GM19452 (cell line): ENCODE results near the gene SH3BP4.

ENCODE experiments used
- ATAC-seq: cut with Tn5 transposase; IDR thresholded peaks from one replicate; pipeline ENCODE4 v1.9.1; 2021; ENCODE audit not compliant: unreplicated experiment

Gene SH3BP4

GRCh38 chr2:234951664-234952269 is at the start of gene SH3BP4:
Gene SH3BP4, plus strand, starts transcription at chr2:234952017. Its CDS starts 82,986 bp downstream, at chr2:235035003.
- no peak for ATAC-seq

DNA sequence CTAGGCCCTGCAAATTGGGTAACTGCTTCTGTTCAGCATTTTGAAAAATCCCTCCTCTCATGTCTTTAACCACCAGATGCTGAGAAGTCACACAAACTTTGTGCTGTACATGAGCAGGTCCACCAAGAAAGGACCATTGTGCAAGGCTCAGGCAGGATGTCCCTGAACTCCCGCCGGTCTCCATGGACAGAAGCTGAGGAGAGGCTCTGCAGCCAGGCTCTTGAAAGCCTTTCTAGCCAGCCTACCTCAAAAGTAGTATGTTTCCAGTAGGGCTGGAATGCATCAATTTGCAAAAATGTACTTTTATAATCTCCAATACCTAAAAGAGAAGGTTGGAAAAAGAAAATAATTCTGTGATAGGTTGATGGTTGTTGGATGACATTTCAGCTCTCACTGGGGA is 47.0 kb upstream of the SH3BP4 start:
- no peak for ATAC-seq

GRCh38 chr2:234905547-234906265 is 46.1 kb upstream of the SH3BP4 start:
- no peak for ATAC-seq

DNA sequence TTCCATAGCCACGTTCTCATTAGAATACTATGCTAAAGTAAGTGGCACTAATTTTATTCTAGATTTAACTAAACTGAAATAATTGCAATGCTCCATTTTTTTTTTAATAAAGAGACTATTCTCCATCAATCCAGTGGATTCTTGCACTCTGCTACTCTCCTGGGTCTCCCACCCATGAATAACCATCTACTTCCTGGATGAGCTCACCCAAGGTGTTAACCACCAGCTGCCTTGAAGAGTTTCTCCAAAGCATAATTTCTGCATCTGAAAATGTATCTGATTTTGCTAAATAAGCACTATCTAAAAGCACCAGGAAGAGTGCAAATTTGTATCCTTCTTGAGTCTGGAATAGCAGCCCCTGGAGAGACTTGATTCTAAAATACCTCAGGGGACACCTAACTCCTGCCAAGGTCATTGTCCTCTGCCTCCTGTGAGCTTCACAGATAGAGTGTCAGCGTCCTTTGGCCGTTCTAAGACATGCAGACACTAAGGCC is 41.6 kb upstream of the SH3BP4 start:
- no peak for ATAC-seq

GRCh38 chr2:234911271-234911670 is 40.5 kb upstream of the SH3BP4 start:
- ATAC-seq, result no peak

DNA sequence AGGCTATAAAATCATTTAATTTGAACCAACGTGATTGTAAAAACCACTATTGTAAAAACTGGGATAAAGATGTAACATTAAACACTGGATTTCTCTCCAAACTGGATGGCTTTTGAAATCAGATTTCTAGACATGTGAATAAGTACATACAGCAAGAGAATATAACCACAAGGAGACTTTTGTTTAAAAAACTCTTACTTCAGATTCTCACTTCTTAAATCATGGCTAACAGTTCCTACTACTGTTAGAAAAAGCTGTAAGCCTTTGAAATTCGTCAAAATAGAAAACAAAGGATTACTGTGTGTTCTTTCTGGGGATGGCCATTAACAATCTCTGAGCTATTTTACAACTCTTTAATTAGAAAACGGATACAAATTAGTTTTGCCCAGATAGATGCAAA is 39.4 kb upstream of the SH3BP4 start:
- no peak for ATAC-seq

DNA sequence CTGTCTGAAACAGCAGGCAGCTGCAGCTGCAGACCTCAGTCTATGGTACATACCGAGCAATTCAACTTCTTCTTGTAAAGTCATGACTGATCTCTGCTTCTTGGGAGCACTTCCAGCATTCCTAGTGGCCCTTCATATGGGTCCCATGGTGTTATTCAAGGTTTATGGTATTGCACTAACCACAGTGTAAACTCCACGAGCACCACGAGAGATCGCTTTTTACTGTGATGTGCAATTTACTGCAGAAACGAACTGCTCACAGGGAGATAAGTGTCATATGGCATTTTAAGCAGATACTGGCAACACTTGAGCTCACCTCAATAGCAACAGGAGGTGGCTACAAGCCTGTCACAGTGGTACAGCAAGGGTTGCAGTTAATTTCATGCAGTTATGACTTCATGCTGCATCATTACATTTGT is 38.6 kb upstream of the SH3BP4 start:
- no peak for ATAC-seq

- no peak for ATAC-seq
Measured at GRCh38 chr2:234914371-234915154, 37.3 kb upstream of the SH3BP4 start.

- no peak for ATAC-seq
Measured at GRCh38 chr2:234916674-234917073, 35.1 kb upstream of the SH3BP4 start.

GRCh38 chr2:234917211-234917975 is 34.4 kb upstream of the SH3BP4 start:
- no peak for ATAC-seq

DNA sequence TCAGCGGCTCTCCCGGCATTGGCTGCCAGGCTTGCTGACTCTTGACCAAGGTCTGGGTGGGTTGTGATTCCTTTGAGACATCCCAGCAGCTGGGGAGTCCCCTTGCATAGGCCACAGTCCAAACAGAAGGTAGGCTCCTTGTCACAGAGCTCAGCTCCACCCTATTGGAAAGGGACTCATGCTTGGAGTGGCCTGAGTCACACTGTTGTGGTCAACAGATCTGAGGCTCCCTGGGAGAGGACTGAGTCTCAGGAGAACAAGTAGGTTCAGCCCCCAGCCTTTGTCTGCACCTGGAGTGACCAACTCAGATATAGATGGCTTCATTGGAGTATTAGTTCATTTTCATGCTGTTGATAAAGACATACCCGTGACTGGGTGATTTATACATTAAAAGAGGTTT is 32.1 kb upstream of the SH3BP4 start:
- ATAC-seq, result no peak

GRCh38 chr2:234920836-234921235 is 31.0 kb upstream of the SH3BP4 start:
- no peak for ATAC-seq

DNA sequence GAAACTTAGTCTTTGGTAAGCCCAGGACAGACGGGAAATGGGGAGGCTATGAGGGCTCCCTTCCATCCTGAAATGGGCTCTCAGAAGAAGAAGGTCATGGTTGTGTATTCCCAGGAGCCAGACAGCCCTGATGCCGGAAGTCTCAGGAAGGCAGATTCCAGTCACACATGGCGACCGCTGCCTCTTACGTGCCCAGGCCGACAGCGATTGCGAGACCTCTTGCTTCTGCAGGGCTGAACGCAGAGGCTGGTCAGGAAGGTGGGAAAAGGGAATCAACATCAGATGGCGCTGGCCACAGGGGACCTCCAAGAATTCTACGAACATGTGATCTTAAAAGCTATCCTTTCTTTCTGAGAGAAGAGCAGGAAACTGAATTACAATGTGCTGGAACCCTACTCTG is 22.8 kb upstream of the SH3BP4 start:
- ATAC-seq, result no peak

DNA sequence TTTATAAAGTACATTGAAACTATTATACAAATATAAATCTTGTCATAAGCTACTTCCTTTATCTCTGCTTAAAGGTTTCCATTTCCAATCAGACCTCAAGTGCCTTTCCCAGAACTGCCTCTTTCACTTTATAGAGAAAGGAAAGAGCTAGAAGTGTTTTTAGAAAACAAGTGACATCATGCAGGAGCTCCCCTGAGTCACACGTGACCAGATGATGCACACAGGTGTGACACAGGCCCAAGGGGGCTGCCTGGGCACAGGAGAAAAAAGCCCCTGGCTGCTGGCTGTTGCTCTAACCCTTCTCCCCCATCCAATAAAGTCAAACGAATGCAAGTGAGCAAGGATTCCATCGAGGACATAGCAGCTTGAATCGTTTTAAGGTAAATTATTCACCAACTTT is 21.4 kb upstream of the SH3BP4 start:
- ATAC-seq, result no peak

DNA sequence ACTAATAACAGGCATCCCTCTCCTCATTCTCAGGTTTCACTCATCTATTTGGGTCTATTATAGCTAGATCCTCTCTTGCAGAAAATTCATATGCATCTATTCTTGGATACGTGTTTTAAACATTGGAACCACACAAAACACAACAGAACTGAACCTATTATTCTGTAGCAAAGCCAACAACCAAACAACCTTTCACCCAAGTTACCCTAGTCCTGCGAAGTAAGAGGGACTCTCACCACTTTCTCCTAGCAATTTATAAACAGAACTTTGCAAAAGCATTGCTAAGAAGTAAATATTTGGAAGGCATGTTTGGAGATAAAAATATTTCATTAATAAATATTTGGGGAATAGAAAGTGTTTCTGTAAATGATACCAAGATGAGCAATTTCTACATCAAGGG is 20.4 kb upstream of the SH3BP4 start:
- no peak for ATAC-seq

GRCh38 chr2:234932591-234933168 is 19.1 kb upstream of the SH3BP4 start:
- no peak for ATAC-seq

GRCh38 chr2:234935311-234935710 is 16.5 kb upstream of the SH3BP4 start:
- ATAC-seq, result no peak

DNA sequence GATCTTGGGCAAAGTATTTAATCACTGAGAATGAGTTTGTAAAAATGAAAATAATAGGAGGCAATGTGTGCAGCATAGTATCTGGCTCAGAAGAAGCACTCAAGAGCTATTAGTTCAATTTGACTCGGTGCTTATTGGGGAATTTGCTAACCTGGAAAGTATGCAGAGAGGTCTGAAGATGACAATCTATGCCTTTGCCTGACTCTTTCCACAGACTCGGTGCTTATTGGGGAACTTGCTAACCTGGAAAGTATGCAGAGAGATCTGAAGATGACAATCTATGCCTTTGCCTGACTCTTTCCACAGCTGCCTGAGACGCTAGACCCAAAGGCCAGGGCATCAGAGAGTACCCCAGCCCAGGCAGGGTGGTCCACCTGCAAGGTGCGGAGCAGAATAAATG is 12.2 kb upstream of the SH3BP4 start:
- ATAC-seq, result no peak

DNA sequence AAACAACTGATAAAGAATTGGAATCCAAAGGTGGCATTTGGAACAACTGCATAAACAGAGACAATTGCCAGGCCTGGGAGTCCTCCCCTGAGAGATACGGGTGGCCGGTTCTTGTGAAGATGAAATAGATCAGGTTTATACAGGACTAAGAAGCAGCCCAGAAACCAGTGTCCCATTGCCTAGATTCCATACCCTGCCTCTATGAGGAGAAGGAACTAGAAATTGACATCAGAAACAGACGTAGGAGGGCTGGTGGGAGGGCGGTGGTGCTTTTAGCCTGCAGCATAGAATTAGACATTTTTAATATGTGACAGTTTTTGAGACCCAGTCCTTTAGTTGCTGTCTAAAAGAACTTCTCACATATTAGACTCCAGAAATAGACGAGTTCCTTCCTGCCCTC is 11.8 kb upstream of the SH3BP4 start:
- ATAC-seq, result no peak

DNA sequence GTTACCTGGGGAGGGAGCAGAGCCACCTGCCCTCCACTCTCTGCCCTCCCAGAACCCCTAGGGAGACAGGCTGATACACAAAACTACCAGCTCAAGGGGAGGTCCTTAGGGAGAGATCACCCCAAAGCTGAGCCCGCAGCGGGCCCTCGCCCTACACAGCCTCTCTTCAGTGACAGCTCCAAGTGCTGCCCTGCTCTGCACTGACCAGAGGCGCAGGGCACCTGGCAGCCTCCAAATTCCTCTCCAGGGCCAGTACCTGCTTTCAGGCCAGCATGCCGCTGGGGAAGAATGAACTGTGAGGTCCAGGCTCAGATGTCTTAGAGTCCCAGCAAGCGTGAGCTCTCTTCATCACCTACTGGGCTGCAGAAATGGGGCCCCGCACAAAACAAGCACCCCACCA is 11.3 kb upstream of the SH3BP4 start:
- no peak for ATAC-seq

- no peak for ATAC-seq
Measured at GRCh38 chr2:234945339-234945873, 6.4 kb upstream of the SH3BP4 start.
